Stimulated activated CD8-positive, alpha-beta memory T cell treated with anti-CD3 and anti-CD28 coated beads, Interleukin-7, amount 100 ng/mL, for 24 hours (primary cell): ENCODE results near the gene DDX56.

Experiments
- DNase-seq: peaks from one replicate; pipeline ENCODE4 v3.0.0-alpha.2; 2020; ENCODE audit warnings: low read depth

The DDX56 gene

GRCh38 chr7:44534501-44534900 lies 39.2 kb downstream of the DDX56 start:
- DNase-seq: peak; percentile 9

DNA sequence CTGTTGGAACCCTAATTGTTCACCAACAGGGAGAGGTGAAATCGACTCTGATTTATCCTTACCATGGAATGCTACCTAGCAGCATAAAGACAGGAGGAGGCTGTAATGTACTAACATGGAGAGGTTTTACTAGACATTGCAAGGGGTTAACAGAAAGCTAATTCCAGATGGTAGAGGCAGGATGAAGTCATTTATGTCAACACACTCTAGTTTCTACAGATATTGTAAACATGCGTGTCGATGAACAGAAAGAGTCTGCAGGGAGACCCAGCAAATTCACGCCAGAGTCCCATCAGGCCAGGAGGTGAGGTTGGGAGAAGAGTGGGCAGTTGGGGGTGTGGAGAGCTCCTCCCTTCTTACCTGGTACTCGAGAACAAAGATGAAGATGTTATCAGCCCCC lies 39.6 kb downstream of the DDX56 start:
- DNase-seq: no peak

GRCh38 chr7:44533301-44534055 lies 40.2 kb downstream of the DDX56 start:
- DNase-seq: no peak

DNA sequence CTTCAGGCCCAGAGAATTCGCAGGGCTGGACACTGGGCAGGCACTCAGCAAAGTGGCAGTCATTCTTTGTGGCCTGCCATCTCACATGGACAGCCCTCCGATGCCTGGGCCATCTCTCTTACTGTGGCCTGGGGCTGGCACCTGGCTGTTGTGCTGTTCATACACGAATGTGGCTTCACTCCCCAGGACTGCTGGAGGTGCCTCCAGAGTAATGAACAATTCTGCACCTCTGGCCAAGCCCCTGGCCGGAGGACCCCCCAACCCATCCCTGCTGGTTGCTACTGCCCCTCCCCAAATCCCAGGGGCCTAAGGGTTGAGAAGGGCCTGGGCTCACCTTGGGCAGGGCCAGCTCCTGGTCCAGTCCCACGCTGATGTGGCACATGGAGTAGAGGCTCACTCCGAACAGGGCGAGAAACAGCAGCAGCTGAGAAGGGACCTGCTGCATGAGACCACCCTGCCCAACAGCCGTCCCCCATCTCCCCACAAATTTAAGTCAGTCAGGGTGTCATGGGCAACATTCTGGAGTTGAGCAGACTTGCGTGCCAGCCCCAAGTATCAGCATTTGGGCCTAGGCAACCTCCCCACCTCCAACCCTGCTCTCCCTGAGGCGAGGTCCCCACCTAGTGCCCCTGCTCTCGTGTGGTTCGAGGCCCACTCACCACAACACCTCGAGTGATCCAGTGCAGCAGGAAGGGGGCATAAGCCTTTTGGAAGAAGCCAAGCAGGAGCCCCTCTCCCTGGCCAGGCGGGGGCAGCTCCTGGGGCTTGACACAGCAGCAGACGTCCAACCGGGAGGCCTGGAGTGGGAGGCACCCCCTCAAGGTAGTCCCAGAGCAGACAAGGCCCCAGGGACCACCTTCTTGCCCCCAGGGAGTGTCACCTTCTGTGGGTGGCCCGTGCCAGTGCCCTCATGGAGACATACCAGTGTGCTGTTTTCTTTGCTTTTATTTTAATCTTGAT lies 42.0 kb downstream of the DDX56 start:
- DNase-seq: no peak

GRCh38 chr7:44530990-44531389 lies 42.7 kb downstream of the DDX56 start:
- no peak for DNase-seq

GRCh38 chr7:44524811-44525388 lies 48.8 kb downstream of the DDX56 start:
- DNase-seq: no peak

- DNase-seq: no peak
Measured at GRCh38 chr7:44522315-44522714, 51.4 kb downstream of the DDX56 start.

GRCh38 chr7:44521347-44522095 lies 52.2 kb downstream of the DDX56 start:
- no peak for DNase-seq

DNA sequence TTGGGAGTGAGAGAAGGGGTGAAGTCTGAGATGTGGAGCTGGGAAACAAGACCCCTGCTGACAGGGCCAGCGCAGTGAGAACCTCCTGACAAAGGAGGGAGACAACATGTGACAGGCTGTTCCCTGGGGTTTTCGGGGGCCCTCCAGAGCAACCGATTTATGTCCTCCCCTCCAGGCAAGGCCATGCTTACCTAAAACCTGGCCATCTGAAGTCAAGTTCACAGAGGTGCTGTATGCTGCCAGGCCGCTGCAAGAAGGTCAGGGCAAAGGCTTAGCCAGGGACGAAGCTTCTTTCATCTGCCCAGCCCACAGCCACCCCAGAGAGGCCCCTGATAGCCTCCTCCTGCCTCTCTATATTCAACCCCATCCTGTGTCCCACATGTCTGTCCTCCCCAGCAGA lies 53.1 kb downstream of the DDX56 start:
- no peak for DNase-seq

GRCh38 chr7:44519546-44519945 lies 54.2 kb downstream of the DDX56 start:
- no peak for DNase-seq

- DNase-seq: no peak
Measured at GRCh38 chr7:44518761-44519160, 54.9 kb downstream of the DDX56 start.

DNA sequence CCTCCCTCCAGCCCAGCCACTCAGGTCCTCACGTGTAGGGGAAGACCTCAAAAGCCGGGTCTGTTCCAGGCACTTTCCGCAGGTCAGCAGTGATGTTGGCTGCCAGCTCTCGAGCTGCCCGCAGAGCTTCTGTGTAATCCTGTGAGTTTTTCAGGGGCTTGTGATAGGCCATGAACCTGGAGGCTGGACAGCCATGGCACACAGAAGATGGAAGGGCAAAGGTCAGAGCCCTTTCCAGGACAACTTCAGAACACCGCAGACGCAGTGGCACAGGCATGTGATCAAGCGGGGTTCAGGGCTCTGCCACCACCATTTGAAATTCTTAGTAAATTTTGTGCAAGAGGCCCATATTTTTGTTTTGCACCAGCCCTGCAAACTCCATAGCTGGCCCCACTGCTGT lies 56.5 kb downstream of the DDX56 start:
- no peak for DNase-seq
